NCI-H345 treated with DMSO at 0.1 percent for 48 hours (cell line): ENCODE measurements around the gene KRT40.

Experiments used
- DNase-seq: peaks from one replicate; lab custom pipeline; 2025; ENCODE audit not compliant: unreplicated experiment; lab: John Stamatoyannopoulos, UW

The KRT40 gene

DNA sequence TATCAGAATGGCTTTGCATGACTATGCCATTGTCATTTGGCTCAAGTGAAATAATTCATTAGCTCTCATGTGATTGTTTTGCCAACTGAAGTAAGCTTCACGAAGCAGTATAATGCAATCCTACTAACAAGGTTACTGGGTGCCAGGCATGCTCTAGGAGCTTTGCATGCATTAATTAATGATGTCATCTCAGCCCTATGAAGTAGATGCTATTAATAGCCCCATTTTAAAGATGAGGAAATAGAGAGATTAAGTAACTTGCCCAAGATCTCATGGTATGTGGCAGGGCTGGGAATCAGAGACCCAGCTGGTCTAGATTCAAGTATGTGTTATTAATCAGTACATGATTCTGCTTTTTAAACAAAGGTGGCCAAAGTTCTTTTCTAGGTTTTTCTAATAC lies 31.5 kb downstream of the KRT40 start:
- no peak for DNase-seq

DNA sequence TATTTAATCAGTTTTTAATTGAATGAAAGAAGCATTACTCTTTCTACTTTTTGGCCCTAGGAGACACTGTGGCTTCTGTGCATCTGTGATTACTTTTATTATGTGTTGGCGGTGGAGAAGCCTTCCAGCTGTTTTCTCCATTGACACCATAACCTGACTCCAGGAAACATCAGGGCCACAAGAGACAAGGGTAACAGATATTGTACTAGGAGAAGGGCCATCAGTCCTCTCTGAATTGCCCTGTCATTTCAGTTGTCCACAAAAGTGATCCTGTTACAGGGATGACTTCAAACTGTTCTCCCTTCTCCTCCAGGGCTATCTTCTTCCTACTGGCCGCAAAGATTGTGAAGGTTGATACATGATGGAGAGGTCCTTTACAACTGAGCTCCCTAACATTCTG lies 32.0 kb downstream of the KRT40 start:
- no peak for DNase-seq

DNA sequence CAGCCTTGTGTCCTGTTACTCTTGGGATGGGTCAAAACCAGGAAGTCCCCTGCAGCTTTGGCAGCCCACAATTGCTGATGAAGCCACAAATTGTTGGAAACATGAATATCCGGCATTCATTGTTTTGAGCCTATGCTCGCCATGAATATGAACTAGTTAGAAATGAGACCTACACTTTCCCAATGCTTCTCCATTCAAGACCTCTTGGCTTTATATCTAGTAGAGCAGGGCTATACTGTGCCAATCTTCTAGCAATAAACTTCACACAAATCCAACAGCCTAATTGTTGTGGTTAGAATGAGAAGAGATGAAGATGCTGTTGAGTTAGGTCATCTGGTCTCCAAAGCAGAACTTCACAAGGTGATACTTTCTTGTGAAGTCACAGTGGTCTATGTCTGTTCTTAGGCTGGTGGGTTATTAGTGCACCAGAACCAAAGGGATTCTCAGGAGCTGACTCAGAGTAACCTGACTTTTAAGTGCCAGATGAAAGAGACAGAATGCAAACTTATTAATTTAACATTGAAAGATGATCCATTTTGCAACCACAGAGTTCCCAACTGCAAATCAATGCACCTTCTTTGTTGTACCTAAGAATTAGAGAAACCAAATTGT lies 33.0 kb downstream of the KRT40 start:
- no peak for DNase-seq

DNA sequence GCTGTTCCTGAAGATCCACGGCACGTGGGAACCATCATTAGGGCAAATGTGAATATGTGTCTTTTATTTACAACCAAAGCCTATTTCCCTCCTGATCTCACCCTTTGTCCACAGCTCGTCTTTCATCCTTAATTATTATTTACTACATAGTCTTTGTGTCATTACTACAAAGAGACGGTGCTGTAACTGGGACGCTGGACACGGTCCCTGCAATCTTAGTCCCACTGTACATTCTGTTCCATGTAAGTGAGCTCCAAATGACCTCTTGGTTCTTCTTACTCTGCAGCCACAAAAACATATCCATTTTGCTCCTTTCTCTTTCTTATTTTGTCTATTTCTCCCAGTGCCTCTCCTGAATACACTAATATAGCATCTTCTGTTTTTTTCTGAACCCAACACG lies 34.0 kb downstream of the KRT40 start:
- no peak for DNase-seq

DNA sequence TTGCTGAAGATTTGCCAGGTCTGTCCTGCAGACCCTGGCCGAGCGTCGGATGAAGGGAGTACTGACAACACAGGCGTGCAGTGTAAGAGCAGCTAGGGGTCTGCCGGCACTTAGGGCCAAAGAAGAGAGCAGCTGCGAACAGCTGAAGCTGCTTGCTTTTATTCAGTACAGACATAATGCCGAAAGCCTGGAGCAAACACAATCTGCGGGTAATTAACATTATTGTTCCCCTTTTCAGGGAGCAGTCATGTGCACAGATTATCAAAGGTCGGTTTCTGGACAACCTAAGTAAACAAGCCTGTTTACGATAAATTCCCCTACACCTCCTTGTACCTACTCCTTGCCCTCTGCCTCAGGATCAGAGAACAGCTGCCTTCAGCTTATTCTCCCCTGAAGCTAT lies 34.7 kb downstream of the KRT40 start:
- DNase-seq, result no peak

DNA sequence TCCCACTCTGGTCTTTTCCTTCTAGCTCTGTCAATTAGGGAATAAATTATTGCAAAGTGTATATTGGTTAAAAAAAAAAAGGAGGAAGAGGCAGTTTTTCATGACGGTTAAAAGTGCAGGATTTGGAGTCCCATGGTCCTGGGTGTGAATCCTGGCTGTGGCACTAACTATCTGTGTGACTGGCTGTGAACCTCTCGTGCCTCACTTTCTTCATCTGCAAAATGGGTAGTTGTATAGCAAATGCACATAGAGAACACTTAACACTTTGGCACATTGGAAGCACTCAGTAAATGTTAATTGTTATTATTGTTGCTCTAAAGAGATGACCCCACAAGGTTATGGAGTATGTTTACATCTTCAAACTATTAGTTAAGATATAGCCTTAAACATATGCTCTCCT lies 36.2 kb downstream of the KRT40 start:
- DNase-seq, result no peak

DNA sequence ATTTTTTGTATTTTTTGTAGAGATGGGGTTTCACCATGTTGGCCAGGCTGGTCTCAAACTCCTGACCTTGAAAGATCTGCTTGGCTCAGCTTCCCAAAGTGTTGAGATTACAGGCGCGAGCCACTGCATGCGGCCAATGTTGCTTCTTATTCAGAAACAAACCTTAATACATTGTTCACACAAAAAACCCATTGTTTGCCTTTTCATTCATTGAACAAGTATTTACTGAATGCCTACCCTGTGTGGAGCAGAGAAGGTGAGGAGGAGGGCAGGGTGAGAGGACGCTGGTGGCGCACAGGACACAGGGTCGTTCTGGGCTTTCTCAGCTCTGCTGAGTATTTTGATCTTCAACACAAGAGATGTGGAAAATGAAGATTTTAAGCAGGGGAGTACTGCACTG lies 38.7 kb downstream of the KRT40 start:
- DNase-seq, result no peak

DNA sequence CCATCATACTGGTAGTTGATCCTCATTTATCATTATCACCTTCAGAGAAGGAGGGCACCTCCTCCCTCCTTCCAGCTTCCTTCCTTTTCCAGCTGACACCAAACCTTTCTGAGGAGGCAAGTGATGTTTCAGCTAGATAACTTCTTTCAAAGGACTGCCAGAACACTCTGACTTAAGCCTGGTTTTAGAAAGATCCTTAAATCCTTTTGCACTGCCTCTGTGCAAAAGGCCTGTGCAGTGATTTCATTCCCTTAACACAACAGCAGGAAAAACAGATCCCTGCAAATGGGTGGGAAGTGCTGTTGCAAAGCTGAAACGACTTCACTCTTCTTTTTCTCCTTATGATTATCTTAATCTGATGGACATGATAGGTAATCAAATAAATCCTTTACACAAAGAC lies 39.6 kb downstream of the KRT40 start:
- no peak for DNase-seq

DNA sequence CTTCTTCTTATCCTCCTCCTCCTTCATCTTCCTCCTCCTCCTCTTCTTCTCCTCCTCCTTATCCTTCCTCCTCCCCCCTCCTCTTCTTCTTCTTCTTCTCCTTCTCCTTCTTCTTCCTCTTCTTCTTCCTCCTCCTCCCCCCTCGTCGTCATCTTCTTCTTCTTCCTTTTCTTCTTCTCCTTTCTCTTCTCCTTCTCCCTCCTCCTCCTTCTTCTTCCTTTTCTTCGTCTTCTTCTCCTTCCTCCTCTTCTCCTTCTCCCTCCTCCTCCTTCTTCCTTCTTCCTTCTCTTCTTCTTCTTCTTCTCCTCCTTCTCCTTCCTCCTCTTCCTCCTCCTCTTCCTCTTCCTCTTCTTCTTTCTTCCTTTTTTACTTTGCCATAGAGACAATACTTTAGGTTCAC lies 41.6 kb downstream of the KRT40 start:
- no peak for DNase-seq

DNA sequence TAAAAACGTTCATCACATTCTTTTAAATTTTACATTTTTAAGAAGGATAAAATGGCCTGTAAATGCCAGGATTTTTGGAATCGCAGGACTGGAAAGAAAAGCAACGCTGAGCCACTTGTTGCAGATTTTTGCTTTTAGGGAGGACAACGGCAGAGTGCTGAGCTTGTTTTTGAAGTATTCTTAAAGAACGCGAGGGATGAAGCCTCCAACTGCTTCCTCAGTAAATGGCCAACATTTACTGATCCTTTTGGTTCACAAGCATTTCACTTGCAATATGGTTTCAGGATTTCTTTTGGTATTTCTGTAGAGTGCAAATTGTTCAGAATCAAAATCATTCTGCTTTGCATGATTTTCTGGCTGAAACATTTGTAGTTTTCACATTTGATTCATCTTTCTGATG lies 43.9 kb downstream of the KRT40 start:
- no peak for DNase-seq

DNA sequence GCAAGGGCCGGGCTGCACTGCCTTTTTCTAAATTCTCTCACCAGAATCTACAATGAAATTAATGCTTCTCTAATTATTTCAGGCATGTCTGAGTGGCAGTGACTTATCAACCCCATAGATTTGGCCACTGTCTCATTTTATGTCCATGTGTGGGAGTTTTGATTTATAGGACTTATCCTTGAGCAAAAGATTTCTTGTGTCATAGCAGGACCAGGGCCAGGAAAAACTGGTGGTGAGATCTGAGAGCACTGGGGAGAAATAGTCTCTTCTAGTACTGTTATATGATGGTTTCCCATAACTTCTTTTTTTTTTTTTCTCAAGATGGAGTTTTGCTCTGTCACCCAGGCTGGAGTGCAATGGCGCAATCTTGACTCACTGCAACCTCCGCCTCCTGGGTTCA lies 45.1 kb downstream of the KRT40 start:
- no peak for DNase-seq

DNA sequence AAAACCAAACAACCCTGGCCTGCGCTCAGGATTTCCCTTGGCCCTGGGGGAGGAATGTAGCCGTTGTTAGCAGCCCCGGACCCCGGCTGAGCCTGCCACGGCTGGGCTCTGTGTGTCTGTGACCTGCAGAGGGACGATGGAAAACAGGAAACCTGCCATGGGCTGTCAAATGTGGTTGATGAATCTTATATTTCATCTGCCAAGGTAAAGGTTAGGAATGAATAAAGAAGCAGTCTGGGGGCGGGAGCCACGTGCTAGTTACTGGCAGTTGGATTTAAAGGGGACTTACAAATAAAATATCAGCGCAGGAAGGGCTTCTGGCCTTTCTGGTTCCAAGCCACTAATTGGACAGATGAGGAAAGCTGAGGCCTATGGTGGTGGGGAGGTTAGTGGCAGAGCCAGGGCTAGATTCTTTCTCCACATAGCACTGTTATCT lies 46.7 kb downstream of the KRT40 start, which contains the start of gene KRT23:
KRT23 (minus strand) TSS at position 263 of the 436 bp plus-strand sequence. CDS start 1,043 bp downstream, outside the sequence.
- DNase-seq, result no peak

DNA sequence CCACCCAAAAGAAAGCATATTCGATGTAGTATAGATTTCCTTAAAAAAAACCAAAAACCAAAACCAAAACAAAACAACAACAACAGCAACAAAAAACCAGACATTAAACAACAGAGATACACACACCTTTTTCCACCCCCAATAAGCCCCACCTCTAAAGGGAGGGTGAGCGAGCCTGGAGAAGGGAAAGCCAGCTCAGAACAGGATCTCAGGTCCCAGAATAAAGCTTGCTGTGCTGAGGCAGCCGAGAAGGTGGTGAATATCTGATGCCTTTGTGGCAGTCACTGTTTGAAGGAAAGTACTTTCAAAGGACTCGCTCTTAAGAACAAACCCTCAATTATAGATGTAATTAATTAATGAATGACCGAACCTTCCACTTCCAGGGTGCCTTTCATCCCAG lies 47.1 kb downstream of the KRT40 start:
- DNase-seq, result no peak

DNA sequence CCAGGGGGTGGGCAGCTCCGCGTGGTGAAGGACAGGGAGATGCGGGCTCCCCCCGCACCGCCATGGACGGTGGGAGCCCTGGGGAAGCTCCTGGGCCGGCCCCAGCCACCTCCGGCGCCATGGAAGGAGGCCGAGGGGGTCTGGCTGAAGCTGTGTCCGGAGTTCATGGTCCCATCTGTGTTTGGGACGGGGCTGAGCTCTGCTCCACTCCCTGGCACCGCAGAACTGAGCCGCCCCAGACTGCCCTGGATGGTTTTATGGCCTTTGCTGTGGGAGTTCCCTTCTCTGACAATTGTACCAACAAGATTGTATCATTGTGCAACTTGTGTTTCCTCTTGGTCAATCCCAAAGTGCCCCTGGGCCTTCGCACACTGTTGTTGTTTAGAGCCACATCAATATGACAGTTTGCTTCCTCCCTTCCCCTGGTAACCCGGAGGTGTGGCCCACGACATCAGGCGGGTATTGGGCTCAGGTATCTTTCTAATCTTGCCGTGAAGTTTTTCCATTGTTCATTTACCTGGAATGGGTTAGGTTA lies 47.6 kb downstream of the KRT40 start:
- no peak for DNase-seq

DNA sequence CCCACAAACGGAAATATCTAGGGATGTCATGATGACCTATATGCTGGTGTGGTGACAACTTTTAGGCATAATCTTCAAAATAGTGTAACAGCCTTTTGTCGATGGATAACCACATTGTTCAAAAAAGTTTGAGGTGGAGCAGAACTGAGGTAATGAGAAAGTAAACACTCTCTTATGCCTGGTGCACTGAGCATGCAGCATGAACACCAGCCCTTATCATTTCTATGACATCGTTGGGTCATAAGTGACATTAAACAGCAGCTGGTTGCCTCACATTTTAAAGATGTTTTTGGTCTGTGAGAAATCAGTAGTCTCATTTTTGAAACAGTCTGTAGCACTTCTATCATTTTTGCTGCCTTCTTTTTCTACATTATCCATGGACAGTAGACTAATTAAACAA lies 48.5 kb downstream of the KRT40 start:
- DNase-seq, result no peak

DNA sequence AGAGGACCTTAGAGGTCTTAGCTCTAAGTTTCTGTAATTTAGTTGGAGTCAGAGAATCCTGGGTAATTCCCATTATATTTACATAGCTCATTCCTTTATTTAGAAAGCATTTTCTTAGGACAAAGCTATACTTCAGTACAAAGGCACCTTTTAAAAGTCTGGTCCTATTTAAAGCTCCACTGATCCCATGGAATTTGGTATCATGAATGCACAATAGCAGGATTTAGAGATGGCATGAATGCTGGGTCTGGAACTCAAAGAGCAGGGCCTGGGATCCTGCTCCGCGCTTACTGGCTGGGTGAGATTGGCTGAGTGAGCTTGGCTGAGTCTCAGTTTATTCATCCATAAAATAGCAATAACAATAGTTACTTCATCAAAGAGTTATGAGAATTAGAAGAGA lies 51.5 kb downstream of the KRT40 start:
- no peak for DNase-seq

DNA sequence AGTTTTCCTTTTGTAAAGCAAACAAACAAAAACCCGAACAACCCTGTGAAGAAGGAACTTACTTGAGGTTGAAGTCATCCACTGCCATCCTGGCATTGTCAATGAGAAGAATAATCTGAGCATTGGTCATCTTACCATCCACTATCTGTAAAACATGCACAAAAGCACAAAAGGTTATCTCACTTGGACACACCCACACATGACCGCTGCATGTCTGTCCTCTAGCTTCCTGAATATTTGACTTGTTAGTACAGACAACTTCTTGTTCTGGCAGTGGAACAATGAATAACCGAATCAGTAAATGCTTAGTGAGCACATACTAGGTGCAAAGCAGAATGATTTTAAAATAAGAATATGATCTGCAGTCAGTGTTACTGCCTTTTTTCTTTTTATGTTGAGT lies 52.8 kb downstream of the KRT40 start:
- no peak for DNase-seq
